Natural killer cell (primary cell): ENCODE measurements around the gene PLCB3. TPM values are rescaled to one million over a fixed set of nuclear protein-coding genes. Genes with fewer than 3 reads are reported as not detected.

Source experiments
- ATAC-seq, 3 donors: fragments of 150-1000 bp in 2 of 3; fragments of 200-7000 bp in 1 of 3; cut with Tn5 transposase; 1 replicate in 1 of 3; 2 replicates in 2 of 3; pipeline ENCODE4 v1.10.0; 2021; ENCODE audit warnings: mild to moderate bottlenecking in 2 of 3, moderate library complexity in 2 of 3
- DNase-seq, 2 donors: peaks; one replicate each; pipeline versions ENCODE4 v3.0.0 to v3.0.0-alpha.2; 2013 to 2021; ENCODE audit warnings: mixed read lengths in 1 of 2
- H3K27ac ChIP-seq: one replicate; pipeline ENCODE4 v1.5.1; 2013; ENCODE audit warnings: mild to moderate bottlenecking, low read length
- H3K27me3 ChIP-seq: one replicate; pipeline ENCODE4 v1.6.1; 2013; ENCODE audit warnings: low read length; ENCODE audit not compliant: control insufficient read depth, insufficient read depth
- H3K36me3 ChIP-seq: one replicate; pipeline ENCODE4 v1.6.1; 2013; ENCODE audit warnings: low read length; ENCODE audit not compliant: control insufficient read depth, insufficient read depth
- H3K4me1 ChIP-seq: one replicate; pipeline ENCODE4 v1.6.1; 2013; ENCODE audit warnings: low read length; ENCODE audit not compliant: control insufficient read depth, insufficient read depth
- H3K4me3 ChIP-seq: one replicate; pipeline ENCODE4 v1.5.1; 2013; ENCODE audit warnings: low read length
- H3K9me3 ChIP-seq: one replicate; pipeline ENCODE4 v1.6.1; 2013; ENCODE audit warnings: low read length; ENCODE audit not compliant: control insufficient read depth, insufficient read depth
- H3K27ac Mint-ChIP-seq, 2 donors: one replicate each; pipeline ENCODE4 v1.8.0; 2022; ENCODE audit warnings: mild to moderate bottlenecking in 2 of 2, mixed read lengths in 2 of 2, moderate library complexity in 1 of 2
- H3K27me3 Mint-ChIP-seq, 2 donors: one replicate each; pipeline ENCODE4 v1.8.0; 2022; ENCODE audit warnings: low read depth in 2 of 2, mixed read lengths in 2 of 2
- H3K36me3 Mint-ChIP-seq: one replicate; pipeline ENCODE4 v1.8.0; 2022; ENCODE audit warnings: mixed read lengths
- H3K4me1 Mint-ChIP-seq, 2 donors: one replicate each; pipeline ENCODE4 v1.8.0; 2022; ENCODE audit warnings: mixed read lengths in 2 of 2
- H3K4me3 Mint-ChIP-seq: one replicate; pipeline ENCODE4 v1.8.0; 2022; ENCODE audit warnings: mild to moderate bottlenecking, moderate library complexity, mixed read lengths
- H3K9me3 Mint-ChIP-seq, 2 donors: one replicate each; pipeline ENCODE4 v1.8.0; 2022; ENCODE audit warnings: mixed read lengths in 2 of 2
- CTCF ChIP-seq: fragments of 200-600 bp; IDR thresholded peaks from one replicate; pipeline ENCODE4 v1.8.0; 2022; ENCODE audit warnings: antibody characterized with exemption
- WGBS: methylation state at CpG from one replicate; pipeline ENCODE4 v1.1.7; 2013; ENCODE audit warnings: missing lambda C conversion rate; ENCODE audit not compliant: insufficient coverage; 5-methylcytosine and 5-hydroxymethylcytosine counted together
- intact Hi-C: fragments of 100-400 bp; cut with micrococcal nuclease; formaldehyde crosslinking; loops from one replicate; pipeline ENCODE4 v1.14.2; 2022
- total RNA-seq, 4 donors: library from RNA; stranded (reverse); fragments of 120-200 nt in 1 of 4; gene quantifications; one replicate each; pipeline versions ENCODE4 v1.2.3 to v1.2.4, GENCODE V29; 2013 to 2022

Gene PLCB3
- total RNA-seq, 3 donors from 2014 or later (not counting 1 experiment from before 2014, with no cell fraction given), result 5.4 to 7.6 (median 5.5) TPM

DNA sequence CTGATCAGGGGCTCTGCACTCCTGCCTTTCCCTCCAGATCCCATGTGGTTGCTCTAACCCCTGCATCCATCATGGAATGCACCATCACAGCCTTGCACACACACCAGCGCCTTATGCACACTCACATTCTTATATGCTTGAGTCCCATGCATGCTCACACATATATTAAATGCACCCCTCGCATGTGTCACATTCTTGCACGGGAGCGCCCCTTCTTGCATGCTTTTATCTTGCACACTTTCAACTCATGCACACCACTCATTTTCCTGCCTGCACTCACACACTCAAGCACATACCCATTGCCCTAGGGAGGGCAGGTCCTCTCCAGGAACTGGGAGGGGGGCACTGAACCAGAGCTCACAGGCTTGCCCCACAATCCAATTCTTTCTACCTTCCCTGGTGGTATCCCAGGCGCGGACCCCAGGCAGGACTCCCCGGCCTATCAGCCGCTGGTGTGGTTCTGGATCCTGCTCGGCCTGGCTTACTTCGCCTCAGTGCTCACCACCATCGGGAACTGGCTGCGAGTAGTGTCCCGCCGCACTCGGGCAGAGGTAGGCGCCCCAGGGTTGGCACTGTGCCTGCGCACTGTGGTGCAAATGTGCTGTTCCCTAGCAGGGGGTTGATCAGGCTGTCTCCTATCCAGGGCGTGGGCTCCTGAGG is 46.5 kb downstream of the PLCB3 start:
- Histone ChIP-seq H3K36me3 (no peaks in the 10 kb centered on the region), H3K4me3 (no peak overlapping the region), H3K9me3 (no peaks in the 10 kb centered on the region), H3K4me1 (peaks cover 24% of the 10 kb centered on the region), H3K27ac (no peak overlapping the region), H3K27me3 (peaks cover 56% of the 10 kb centered on the region)
- ATAC-seq (no peak), DNase-seq (peak in 1 of 2 donors; percentile 44)
- Mint-ChIP-seq H3K27ac (no peak overlapping the region), H3K4me1 (peaks cover 6 to 19% of the 10 kb centered on the region in 2 donors), H3K36me3 (no peaks in the 10 kb centered on the region), H3K27me3 (peaks cover 43 to 61% of the 10 kb centered on the region in 2 donors), H3K9me3 (no peaks in the 10 kb centered on the region), H3K4me3 (no peak overlapping the region)
- intact Hi-C loops, result no loop called here
- WGBS, result 18% methylated on average over 18 of the region's 18 CpGs
- TF ChIP-seq CTCF, result no peak

GRCh38 chr11:64298966-64299846 is 47.9 kb downstream of the PLCB3 start:
- H3K4me3 Mint-ChIP-seq, result peak overlapping the region; percentile 69
- no peaks in the 10 kb centered on the region for H3K36me3 Mint-ChIP-seq
- no peak for TF ChIP-seq CTCF
- peaks cover 43 to 54% of the 10 kb centered on the region in 2 donors for H3K27me3 Mint-ChIP-seq
- Histone ChIP-seq H3K27me3 (peaks cover 53% of the 10 kb centered on the region), H3K4me3 (no peak overlapping the region), H3K4me1 (peaks cover 32% of the 10 kb centered on the region), H3K36me3 (no peaks in the 10 kb centered on the region), H3K9me3 (no peaks in the 10 kb centered on the region), H3K27ac (no peak overlapping the region)
- H3K27ac Mint-ChIP-seq, result peak overlapping the region in 1 of 2 donors; percentile 86
- no peak for ATAC-seq
- 2% methylated on average over 58 of the region's 60 CpGs for WGBS
- peaks cover 10 to 24% of the 10 kb centered on the region in 2 donors for H3K4me1 Mint-ChIP-seq
- no peak for DNase-seq
- intact Hi-C loops, result no loop called here
- no peaks in the 10 kb centered on the region for H3K9me3 Mint-ChIP-seq

GRCh38 chr11:64299847-64300648 is 48.7 kb downstream of the PLCB3 start, which contains the start of gene CATSPERZ:
TSS of gene CATSPERZ (plus strand) at chr11:64300358. CDS start at chr11:64300411, 53 bp downstream.
- Mint-ChIP-seq H3K27me3 (peaks cover 35 to 49% of the 10 kb centered on the region in 2 donors), H3K4me1 (peaks cover 14 to 28% of the 10 kb centered on the region in 2 donors), H3K36me3 (no peaks in the 10 kb centered on the region), H3K4me3 (peak within 1 kb of the TSS; percentile 74), H3K9me3 (no peaks in the 10 kb centered on the region), H3K27ac (peak within 1 kb of the TSS; percentile 68 to 86)
- peaks cover 52% of the 10 kb centered on the region for H3K27me3 ChIP-seq
- H3K4me1 ChIP-seq, result peaks cover 38% of the 10 kb centered on the region
- intact Hi-C loops, result loop anchor here (5.0 kb wide), 1 partner anchor 113 kb away; the partner anchor contains the start of gene STIP1
- no peak for ATAC-seq
- H3K9me3 ChIP-seq, result no peaks in the 10 kb centered on the region
- H3K27ac ChIP-seq, result no peak within 1 kb of the TSS
- 4% methylated on average over 54 of the region's 54 CpGs for WGBS
- H3K4me3 ChIP-seq, result no peak within 1 kb of the TSS
- TF ChIP-seq CTCF, result no peak
- peak in 1 of 2 donors; percentile 57 for DNase-seq
- H3K36me3 ChIP-seq, result no peaks in the 10 kb centered on the region
